Upper lobe of left lung (tissue), 4 donors: ENCODE data around the gene SNX33.

ENCODE experiments used
- CTCF ChIP-seq, 6 experiments: fragments of 450-650 bp in 4 of 6; fragments of 200-600 bp in 2 of 6; sonication (generic) in 2 of 6; IDR thresholded peaks; one replicate each; pipeline ENCODE4 v1.5.1; 2016 to 2019; ENCODE audit warnings: antibody characterized with exemption in 6 of 6
- POLR2A ChIP-seq, 4 donors: fragments of 450-650 bp; IDR thresholded peaks; one replicate each; pipeline ENCODE4 v1.5.1; 2016 to 2017; ENCODE audit warnings: antibody characterized with exemption in 4 of 4, mild to moderate bottlenecking in 2 of 4
- POLR2AphosphoS5 ChIP-seq, 2 donors: sonication (generic); formaldehyde crosslinking; IDR thresholded peaks; one replicate each; pipeline ENCODE4 v1.5.1; 2017; ENCODE audit warnings: antibody characterized with exemption in 2 of 2

DNA sequence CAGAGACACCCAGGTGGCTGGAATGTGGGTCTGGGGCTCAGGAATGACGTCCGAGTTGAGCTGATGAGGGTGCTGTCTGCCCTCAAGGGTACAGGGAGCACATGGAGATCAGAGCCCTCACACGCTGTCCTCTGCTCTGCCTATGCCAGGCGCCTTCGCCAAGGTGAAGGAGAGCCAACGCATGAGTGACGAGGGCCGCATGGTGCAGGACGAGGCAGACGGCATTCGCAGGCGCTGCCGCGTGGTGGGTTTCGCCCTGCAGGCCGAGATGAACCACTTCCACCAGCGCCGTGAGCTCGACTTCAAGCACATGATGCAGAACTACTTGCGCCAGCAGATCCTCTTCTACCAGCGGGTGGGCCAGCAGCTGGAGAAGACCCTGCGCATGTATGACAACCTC is 9.1 kb downstream of the SNX33 start:
- TF ChIP-seq POLR2AphosphoS5 (IDR thresholded peaks at IDR 0.05) (no peak), CTCF (IDR thresholded peaks at IDR 0.05) (no peak), POLR2A (IDR thresholded peaks at IDR 0.05) (no peak)
